Measurements from ENCODE around the gene TRPM8. TPM values are rescaled to one million over a fixed set of nuclear protein-coding genes. Genes with fewer than 3 reads are reported as not detected.

The TRPM8 gene
- total and polyA plus RNA-seq, 2 donors, result 0.05 TPM; not detected in 1

- WGBS, result 77% methylated on average over 3 of the region's 3 CpGs
- no peak for DNase-seq (ENCODE audit: extremely low spot score)
Observed at GRCh38 chr2:233919938-233920337, 2.8 kb downstream of the TRPM8 start.

GRCh38 chr2:233922471-233922870, 5.3 kb downstream of the TRPM8 start:
- H3K4me3 ChIP-seq (ENCODE audit: low read depth, low read length), result no peak overlapping the region
- no peak overlapping the region for H3K27ac ChIP-seq (ENCODE audit: low read depth)
- peak; percentile 17 for DNase-seq (ENCODE audit: extremely low spot score)
- 4% methylated on average over 1 of the region's 1 CpG for WGBS
- H3K4me1 ChIP-seq (ENCODE audit: insufficient read depth), result no peaks in the 10 kb centered on the region
- no peaks in the 10 kb centered on the region for H3K36me3 ChIP-seq (ENCODE audit: insufficient read depth)

More at GRCh38 chr2:233919938-233920337, 2.8 kb downstream of the TRPM8 start:
- Histone ChIP-seq H3K27ac (ENCODE audit: low read depth) (no peak overlapping the region), H3K4me3 (ENCODE audit: low read depth, low read length) (no peak overlapping the region), H3K36me3 (ENCODE audit: insufficient read depth) (no peaks in the 10 kb centered on the region), H3K4me1 (ENCODE audit: insufficient read depth) (no peaks in the 10 kb centered on the region)

- 70% methylated on average over 7 of the region's 7 CpGs for WGBS
Observed at GRCh38 chr2:233925402-233925801, 8.2 kb downstream of the TRPM8 start.

GRCh38 chr2:233926806-233927205, 9.6 kb downstream of the TRPM8 start:
- H3K4me1 ChIP-seq (ENCODE audit: insufficient read depth), result no peaks in the 10 kb centered on the region
- no peaks in the 10 kb centered on the region for H3K36me3 ChIP-seq (ENCODE audit: insufficient read depth)
- 75% methylated on average over 4 of the region's 4 CpGs for WGBS
- H3K27ac ChIP-seq (ENCODE audit: low read depth), result no peak overlapping the region
- no peak for DNase-seq (ENCODE audit: extremely low spot score)
- H3K4me3 ChIP-seq (ENCODE audit: low read depth, low read length), result no peak overlapping the region

More at GRCh38 chr2:233925402-233925801, 8.2 kb downstream of the TRPM8 start:
- Histone ChIP-seq H3K4me3 (ENCODE audit: low read depth, low read length) (no peak overlapping the region), H3K36me3 (ENCODE audit: insufficient read depth) (no peaks in the 10 kb centered on the region), H3K4me1 (ENCODE audit: insufficient read depth) (no peaks in the 10 kb centered on the region), H3K27ac (ENCODE audit: low read depth) (no peak overlapping the region)
- DNase-seq (ENCODE audit: extremely low spot score), result no peak

GRCh38 chr2:233928594-233929351, 11.6 kb downstream of the TRPM8 start:
- no peaks in the 10 kb centered on the region for H3K4me1 ChIP-seq (ENCODE audit: insufficient read depth)
- no peak overlapping the region for H3K4me3 ChIP-seq (ENCODE audit: low read depth, low read length)
- WGBS, result 34% methylated on average over 7 of the region's 7 CpGs
- H3K27ac ChIP-seq (ENCODE audit: low read depth), result no peak overlapping the region
- H3K36me3 ChIP-seq (ENCODE audit: insufficient read depth), result no peaks in the 10 kb centered on the region
- no peak for DNase-seq (ENCODE audit: extremely low spot score)

- 26% methylated on average over 4 of the region's 4 CpGs for WGBS
- H3K4me1 ChIP-seq (ENCODE audit: insufficient read depth), result no peaks in the 10 kb centered on the region
- no peaks in the 10 kb centered on the region for H3K36me3 ChIP-seq (ENCODE audit: insufficient read depth)
- H3K27ac ChIP-seq (ENCODE audit: low read depth), result no peak overlapping the region
- H3K4me3 ChIP-seq (ENCODE audit: low read depth, low read length), result no peak overlapping the region
- DNase-seq (ENCODE audit: extremely low spot score), result no peak
Observed at GRCh38 chr2:233929352-233930022, 12.3 kb downstream of the TRPM8 start.

- no peak overlapping the region for H3K27ac ChIP-seq (ENCODE audit: low read depth)
- no peaks in the 10 kb centered on the region for H3K36me3 ChIP-seq (ENCODE audit: insufficient read depth)
- no peaks in the 10 kb centered on the region for H3K4me1 ChIP-seq (ENCODE audit: insufficient read depth)
- no peak for DNase-seq (ENCODE audit: extremely low spot score)
- 81% methylated on average over 1 of the region's 1 CpG for WGBS
- no peak overlapping the region for H3K4me3 ChIP-seq (ENCODE audit: low read depth, low read length)
Observed at GRCh38 chr2:233934524-233934923, 17.4 kb downstream of the TRPM8 start.

GRCh38 chr2:233935426-233935825, 18.3 kb downstream of the TRPM8 start:
- WGBS, result 79% methylated on average over 1 of the region's 1 CpG
- Histone ChIP-seq H3K4me3 (ENCODE audit: low read depth, low read length) (no peak overlapping the region), H3K36me3 (ENCODE audit: insufficient read depth) (no peaks in the 10 kb centered on the region), H3K27ac (ENCODE audit: low read depth) (no peak overlapping the region), H3K4me1 (ENCODE audit: insufficient read depth) (no peaks in the 10 kb centered on the region)
- no peak for DNase-seq (ENCODE audit: extremely low spot score)

GRCh38 chr2:233936089-233936488, 18.9 kb downstream of the TRPM8 start:
- Histone ChIP-seq H3K4me3 (ENCODE audit: low read depth, low read length) (no peak overlapping the region), H3K36me3 (ENCODE audit: insufficient read depth) (no peaks in the 10 kb centered on the region), H3K27ac (ENCODE audit: low read depth) (no peak overlapping the region), H3K4me1 (ENCODE audit: insufficient read depth) (no peaks in the 10 kb centered on the region)
- no peak for DNase-seq (ENCODE audit: extremely low spot score)
- 71% methylated on average over 7 of the region's 7 CpGs for WGBS

GRCh38 chr2:233938676-233939370, 21.6 kb downstream of the TRPM8 start:
- DNase-seq (ENCODE audit: extremely low spot score), result no peak
- no peaks in the 10 kb centered on the region for H3K36me3 ChIP-seq (ENCODE audit: insufficient read depth)
- 16% methylated on average over 36 of the region's 36 CpGs for WGBS
- H3K27ac ChIP-seq (ENCODE audit: low read depth), result no peak overlapping the region
- H3K4me3 ChIP-seq (ENCODE audit: low read depth, low read length), result peak overlapping the region; percentile 11
- no peaks in the 10 kb centered on the region for H3K4me1 ChIP-seq (ENCODE audit: insufficient read depth)

- no peaks in the 10 kb centered on the region for H3K36me3 ChIP-seq (ENCODE audit: insufficient read depth)
- peak; percentile 48 for DNase-seq (ENCODE audit: extremely low spot score)
- 76% methylated on average over 12 of the region's 12 CpGs for WGBS
- no peaks in the 10 kb centered on the region for H3K4me1 ChIP-seq (ENCODE audit: insufficient read depth)
- H3K27ac ChIP-seq (ENCODE audit: low read depth), result no peak overlapping the region
- H3K4me3 ChIP-seq (ENCODE audit: low read depth, low read length), result no peak overlapping the region
Observed at GRCh38 chr2:233940376-233941276, 23.5 kb downstream of the TRPM8 start.

GRCh38 chr2:233942731-233943130, 25.6 kb downstream of the TRPM8 start:
- H3K27ac ChIP-seq (ENCODE audit: low read depth), result no peak overlapping the region
- H3K4me3 ChIP-seq (ENCODE audit: low read depth, low read length), result no peak overlapping the region
- DNase-seq (ENCODE audit: extremely low spot score), result no peak
- 92% methylated on average over 4 of the region's 4 CpGs for WGBS
- H3K36me3 ChIP-seq (ENCODE audit: insufficient read depth), result no peaks in the 10 kb centered on the region
- no peaks in the 10 kb centered on the region for H3K4me1 ChIP-seq (ENCODE audit: insufficient read depth)

- Histone ChIP-seq H3K4me1 (ENCODE audit: insufficient read depth) (no peaks in the 10 kb centered on the region), H3K27ac (ENCODE audit: low read depth) (no peak overlapping the region), H3K4me3 (ENCODE audit: low read depth, low read length) (no peak overlapping the region), H3K36me3 (ENCODE audit: insufficient read depth) (no peaks in the 10 kb centered on the region)
- no peak for DNase-seq (ENCODE audit: extremely low spot score)
- WGBS, result 90% methylated on average over 1 of the region's 1 CpG
Observed at GRCh38 chr2:233944269-233944668, 27.1 kb downstream of the TRPM8 start.

Measured in urinary bladder (tissue), 4 donors.